ENCODE measurements around the gene MPRIP.

DNA sequence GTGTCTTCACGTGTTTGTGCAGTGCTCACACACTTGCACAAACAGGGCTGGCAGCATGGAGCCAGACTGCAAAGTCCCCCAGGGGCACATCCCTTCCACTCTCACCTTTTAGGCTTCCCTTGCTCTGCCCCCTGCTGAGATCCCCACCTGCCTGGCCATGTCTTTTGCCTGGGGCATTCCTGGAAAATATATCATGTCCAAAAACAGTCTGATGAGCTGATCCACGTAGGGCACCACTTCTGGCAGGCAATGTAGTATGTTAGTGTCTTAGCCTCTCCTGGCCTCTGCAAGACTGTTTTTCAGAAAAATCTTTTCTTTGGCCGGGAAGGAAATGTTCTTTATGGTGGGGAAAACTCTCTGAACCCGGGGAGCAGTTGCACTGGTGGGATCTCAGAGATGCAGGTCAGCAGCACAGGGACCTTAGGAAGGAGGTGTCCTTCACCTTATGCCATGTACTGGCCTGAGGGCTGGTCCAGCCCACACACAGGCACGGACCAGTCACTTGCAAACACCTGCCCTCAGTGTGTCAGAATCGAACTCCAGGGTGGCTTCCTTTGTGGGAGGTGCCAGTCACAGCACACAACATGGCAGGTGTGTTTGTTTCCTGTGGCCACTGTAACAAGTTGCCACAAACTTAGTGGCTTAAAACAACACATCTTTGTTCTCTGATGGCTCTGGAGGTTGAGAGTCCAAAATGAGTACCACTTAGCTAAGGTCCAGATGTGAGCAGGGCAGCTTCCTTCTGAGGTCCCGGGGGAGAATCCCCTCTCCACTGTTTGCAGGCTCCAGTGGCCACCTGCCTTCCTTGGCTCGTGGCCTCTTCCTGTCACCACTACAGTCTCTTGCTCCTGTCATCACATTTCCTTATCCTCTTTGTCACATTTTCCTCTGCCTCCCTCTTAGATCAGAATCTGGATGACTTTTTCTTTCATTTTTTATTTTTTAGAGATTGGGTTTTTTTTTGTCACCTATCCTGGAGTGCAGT lies 46.6 kb downstream of the MPRIP start:
- TF ChIP-seq, protein P1, sequence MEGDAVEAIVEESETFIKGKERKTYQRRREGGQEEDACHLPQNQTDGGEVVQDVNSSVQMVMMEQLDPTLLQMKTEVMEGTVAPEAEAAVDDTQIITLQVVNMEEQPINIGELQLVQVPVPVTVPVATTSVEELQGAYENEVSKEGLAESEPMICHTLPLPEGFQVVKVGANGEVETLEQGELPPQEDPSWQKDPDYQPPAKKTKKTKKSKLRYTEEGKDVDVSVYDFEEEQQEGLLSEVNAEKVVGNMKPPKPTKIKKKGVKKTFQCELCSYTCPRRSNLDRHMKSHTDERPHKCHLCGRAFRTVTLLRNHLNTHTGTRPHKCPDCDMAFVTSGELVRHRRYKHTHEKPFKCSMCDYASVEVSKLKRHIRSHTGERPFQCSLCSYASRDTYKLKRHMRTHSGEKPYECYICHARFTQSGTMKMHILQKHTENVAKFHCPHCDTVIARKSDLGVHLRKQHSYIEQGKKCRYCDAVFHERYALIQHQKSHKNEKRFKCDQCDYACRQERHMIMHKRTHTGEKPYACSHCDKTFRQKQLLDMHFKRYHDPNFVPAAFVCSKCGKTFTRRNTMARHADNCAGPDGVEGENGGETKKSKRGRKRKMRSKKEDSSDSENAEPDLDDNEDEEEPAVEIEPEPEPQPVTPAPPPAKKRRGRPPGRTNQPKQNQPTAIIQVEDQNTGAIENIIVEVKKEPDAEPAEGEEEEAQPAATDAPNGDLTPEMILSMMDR (IDR thresholded peaks at IDR 0.05), result no peak
- no peak for TF ChIP-seq EP300 (IDR thresholded peaks at IDR 0.05)
